RKO (cell line): ENCODE data around the gene DPEP1.

Experiments
- DNase-seq: peaks from one replicate; pipeline ENCODE4 v3.0.0-alpha.2; 2016; ENCODE audit warnings: low spot score

The DPEP1 gene

GRCh38 chr16:89599451-89599858 is 14.0 kb upstream of the DPEP1 start:
- peak; percentile 57 for DNase-seq

GRCh38 chr16:89599902-89600301 is 13.5 kb upstream of the DPEP1 start:
- DNase-seq: no peak

DNA sequence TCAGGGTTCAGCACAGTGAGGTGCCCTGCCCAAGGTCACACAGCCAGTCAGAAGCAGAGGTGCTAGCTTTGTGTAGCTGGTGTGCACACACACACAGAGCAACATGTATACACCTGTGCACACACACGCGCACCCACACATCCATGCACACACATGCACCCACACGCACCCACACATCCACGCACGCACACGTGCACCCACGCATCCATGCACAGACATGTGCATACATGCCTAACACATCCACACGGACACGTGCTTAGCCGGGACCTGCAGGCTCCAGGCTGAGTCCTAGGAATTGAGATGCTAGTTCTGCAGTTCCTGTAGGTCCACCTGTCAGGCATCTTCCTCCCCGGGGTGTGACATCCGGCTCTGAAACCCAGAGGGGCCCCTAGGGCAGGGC is 13.0 kb upstream of the DPEP1 start:
- DNase-seq: no peak

DNA sequence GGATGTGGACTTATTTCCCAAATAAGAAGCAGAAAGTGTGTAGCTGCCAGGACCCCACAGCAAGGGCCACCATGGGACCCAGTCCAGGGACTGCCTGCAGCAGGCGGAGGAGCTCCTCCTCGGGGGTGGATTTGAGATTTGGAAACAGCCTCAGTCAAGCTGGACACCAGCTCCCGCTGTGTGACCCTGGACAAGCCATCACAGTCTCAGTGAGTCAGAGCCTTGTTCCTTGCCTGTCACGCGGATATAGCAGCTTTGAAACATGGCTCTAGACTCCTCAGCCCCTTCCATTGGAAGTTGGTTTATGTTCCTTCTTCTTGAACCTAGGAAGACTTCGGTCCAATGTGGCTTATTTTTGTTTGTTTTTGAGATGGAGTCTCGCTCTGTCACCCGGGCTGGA is 12.5 kb upstream of the DPEP1 start:
- no peak for DNase-seq

- DNase-seq: no peak
These were observed 11.6 kb upstream of the DPEP1 start for GRCh38 chr16:89601906-89602272.

DNA sequence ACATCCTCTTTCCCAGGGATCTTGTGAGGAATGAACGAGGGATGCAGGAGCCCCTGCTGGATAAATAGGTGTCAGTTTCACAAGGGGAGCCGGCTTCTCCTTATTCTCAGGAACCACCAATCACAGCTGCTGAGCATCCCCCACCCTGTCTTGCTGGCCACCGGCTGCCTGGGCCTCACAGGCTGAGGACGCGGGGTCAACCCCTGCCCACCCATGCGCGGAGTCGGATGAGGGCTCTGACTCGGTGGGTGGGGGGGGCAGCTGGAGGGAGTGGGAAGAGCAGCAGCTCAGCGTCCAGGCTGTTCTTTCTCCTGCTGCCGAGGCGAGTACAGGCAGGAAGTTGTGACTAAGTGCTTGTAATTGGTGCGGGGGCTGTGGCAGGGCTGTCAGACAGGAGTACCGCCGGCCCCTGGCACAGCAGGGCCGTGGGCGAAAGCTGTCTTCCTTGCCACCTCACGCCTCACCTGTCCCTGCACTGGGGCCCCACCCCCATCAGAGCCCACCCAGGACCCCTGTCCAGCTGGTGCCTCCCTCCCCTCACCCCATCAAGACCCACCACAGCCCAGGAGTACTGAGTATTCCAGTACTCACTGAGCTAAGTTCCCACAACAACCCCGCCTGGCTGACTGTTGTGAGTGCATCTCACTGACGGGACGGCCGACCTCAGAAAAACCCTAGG is 11.0 kb upstream of the DPEP1 start:
- DNase-seq: peak; percentile 93

- no peak for DNase-seq
These were observed 10.4 kb upstream of the DPEP1 start for GRCh38 chr16:89602952-89603590.

GRCh38 chr16:89604764-89605163 is 8.7 kb upstream of the DPEP1 start:
- no peak for DNase-seq

DNA sequence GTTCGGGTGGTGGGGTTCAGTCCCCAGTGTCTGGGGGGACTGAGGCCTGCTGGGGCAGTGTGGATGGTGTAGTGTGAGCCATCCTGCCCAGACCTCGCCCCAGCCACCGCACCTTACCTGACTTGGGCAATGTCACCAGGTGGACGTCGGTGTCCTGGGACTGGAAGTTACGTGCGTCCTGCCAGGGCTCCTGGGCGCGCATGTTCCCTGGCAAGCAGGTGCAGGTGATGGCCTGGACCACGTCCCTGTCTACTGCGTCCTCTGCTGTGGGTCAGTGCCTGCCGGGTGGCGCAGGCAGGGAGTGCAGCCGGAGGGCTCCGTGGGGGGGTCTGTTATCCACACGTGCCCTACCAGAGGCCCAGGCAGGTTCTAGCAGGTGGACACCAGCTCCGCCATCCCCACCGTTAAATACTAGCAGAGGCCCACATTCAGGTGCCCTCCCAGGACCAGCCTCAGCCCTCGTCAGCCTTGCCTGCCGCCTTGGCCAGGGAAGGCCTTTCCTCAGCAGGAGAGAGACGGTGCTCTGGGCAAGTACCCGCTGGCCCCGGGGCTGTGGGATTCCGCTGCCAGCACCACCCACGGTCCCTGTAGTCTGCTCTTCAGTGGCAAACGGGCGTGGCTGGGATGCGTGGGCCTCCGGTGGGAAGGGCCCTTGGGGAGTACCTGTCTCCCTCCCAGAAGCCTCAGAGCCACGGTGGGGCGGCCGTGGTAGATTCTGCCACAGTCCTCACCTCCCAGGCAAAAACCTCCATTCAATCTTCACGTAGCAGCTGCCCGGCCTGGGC is 8.1 kb upstream of the DPEP1 start:
- no peak for DNase-seq

DNA sequence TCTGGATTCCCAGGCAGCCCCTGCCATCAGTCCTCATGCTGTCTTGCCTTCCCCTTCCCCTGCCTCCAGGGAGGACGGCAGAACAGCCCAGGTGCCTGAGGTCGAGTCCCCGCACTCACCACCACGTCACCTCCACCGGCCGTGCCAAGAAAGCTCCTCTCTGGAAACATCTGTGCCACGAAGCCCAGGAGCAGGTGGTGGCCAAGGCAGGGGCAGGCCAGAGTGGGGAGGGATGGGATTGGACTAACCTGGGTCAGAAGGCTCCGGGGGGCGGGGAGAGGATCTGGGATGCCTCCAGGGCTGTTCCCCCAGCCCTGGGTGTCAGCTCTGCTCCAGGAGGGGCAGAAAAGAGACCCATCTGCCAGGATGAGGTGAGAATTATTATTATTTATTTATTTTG is 7.4 kb upstream of the DPEP1 start:
- DNase-seq: no peak

DNA sequence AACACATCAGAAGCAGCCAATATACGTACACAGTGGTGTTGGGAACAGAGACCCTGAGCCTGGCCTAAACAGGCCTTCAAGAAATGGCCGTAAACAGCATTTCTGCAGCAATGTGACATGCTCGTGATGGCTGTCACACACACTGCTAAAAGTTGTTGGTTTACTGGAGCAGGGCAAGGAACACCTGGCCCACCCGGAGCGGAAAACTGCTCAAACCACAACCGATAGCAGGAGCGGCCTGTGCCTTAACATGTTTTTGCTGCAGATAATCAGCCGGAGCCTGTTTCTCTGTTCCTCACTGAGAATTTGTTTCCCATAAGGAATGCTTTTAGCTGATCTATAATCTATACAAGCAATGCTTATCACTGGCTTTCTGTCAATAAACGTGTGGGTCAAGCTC is 6.0 kb upstream of the DPEP1 start:
- DNase-seq: no peak

DNA sequence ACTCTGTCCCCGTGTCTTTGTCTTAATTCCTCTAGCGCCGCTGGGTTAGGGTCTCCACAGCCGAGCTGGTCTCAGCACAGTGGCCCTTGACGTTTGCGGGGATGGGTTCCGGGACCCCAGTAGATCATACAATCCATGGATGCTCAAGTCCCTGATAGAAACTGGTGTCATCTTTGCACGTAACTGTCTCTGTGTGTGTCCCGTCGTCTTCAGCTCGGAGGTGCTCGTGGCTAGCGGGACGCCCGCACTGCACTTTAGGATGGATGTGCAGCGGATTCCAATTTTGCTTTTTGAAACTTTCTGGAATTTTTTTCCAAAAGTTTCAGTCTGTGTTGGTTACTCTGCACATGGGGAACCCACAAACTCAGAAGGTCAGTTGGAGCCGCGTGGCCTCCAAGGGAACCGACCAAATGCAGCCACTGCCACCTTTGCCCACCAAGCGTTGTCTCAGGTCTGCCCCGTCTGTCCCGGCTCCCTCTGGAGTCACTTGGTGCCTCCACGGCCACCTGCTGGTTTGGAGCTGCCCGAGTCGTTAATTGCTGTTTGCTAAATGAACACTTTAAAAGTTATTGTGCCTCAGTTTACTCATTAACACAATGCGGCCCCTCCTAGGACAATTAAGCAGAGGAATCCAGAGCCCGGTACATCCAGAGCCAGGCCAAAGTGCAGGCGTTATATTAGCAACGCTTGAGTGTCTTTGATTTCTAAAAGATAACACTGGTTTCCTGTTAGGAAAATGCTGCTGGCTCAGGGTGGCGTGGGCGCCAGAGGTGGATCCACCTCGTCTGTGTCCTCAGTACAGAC is 5.3 kb upstream of the DPEP1 start:
- no peak for DNase-seq

DNA sequence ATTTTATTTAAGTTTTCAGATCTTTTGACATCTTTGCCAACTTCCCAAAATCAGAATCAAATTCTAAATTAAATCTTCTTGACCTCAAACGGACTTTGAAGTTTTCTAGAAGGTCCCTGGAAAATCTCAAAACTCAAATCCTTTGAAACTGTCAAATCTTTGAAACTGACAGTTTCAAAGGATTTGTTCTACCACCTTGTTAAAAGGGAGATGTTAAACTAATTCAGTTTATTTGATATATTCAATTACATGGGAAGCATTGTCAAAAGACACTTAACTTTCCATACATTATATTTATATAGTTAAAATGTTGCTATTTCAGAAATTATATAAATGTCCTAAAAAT is 3.4 kb upstream of the DPEP1 start:
- DNase-seq: no peak

- DNase-seq: no peak
These were observed 851 bp upstream of the DPEP1 start for GRCh38 chr16:89612415-89613166.

DNA sequence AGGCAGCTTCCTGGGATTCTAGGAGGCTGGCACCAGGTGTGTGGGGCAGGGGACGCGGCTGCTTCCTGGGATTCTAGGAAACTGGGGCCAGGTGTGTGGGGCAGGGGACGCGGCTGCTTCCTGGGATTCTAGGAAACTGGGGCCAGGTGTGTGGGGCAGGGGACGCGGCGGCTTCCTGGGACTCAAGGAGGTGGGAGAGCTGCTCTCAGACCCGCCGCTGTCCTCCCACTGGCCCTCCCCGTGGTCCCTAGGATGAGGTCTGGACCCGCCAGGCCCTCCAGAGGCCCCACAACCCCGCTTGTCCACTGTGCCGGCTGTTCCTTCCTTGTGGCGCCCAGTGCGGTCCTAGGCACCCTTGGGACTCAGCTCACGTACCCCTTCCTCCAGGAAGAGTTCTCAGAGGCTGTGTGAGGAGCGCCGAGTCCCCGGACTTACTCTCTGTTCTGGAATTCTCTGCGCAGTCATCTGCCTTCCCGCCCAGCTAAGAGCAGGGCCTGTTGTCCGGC is 565 bp downstream of the DPEP1 start:
- DNase-seq: no peak

DNA sequence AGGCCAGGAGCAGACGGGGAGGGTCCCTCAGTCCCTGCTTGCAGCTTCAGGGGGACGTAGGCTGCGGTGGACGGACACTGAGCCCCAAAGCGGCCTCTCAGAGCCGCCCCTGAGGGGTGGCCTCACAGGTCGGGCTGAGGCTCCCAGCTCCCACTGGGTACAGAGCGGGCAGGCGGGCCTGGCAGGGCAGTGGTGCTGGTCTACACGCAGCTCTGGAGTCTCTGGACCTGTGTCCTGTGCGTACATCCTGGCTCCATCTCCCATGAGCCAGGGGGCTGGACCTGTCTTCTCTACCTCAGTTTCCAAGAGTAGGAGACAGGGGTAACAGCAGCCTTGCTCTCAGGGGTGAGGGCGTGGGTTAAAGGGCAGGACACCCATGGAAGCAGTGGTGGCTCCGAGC is 1.7 kb downstream of the DPEP1 start:
- DNase-seq: no peak

DNA sequence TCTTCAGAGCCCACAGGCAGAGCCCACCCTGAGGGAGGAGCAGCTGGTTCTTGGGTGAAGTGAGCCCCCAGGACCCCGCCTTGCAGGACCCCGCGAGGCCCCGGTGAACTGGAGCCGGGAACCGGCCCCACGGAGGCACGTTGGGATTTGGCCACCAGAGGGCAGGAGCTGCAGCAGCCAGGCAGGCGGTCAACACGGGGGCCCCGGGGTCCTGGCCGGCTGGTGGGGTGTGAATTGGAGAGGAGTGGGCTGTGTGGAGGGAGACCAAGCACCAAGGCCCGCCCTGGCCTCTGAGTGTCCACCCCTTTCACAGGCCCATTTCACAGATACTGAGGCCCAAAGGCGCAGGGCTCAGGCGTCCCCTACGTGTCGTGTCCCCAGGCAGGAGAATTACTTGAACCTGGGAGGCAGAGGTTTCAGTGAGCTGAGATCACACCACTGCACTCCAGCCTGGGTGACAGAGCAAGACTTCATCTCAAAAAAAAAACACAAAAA is 2.2 kb downstream of the DPEP1 start:
- DNase-seq: no peak

DNA sequence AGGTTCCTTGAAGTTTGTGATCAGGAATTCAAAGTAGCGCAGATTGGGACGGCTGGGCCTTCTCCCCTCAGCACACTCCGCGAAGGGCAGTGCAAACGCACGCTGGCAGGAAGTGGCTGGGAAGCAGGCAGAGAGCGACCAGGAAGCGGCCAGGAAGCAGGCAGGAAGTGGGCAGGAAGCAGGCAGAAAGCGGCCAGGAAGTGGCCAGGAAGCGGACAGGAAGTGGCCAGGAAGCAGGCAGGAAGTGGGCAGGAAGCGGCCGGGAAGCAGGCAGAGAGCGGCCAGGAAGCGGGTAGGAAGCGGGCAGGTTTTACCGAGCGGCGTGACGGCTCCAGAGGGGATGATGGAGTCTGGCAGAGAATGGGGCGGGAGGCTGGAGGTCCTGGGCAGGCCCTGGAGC is 3.2 kb downstream of the DPEP1 start:
- no peak for DNase-seq

GRCh38 chr16:89617036-89617435 is 3.6 kb downstream of the DPEP1 start:
- no peak for DNase-seq

DNA sequence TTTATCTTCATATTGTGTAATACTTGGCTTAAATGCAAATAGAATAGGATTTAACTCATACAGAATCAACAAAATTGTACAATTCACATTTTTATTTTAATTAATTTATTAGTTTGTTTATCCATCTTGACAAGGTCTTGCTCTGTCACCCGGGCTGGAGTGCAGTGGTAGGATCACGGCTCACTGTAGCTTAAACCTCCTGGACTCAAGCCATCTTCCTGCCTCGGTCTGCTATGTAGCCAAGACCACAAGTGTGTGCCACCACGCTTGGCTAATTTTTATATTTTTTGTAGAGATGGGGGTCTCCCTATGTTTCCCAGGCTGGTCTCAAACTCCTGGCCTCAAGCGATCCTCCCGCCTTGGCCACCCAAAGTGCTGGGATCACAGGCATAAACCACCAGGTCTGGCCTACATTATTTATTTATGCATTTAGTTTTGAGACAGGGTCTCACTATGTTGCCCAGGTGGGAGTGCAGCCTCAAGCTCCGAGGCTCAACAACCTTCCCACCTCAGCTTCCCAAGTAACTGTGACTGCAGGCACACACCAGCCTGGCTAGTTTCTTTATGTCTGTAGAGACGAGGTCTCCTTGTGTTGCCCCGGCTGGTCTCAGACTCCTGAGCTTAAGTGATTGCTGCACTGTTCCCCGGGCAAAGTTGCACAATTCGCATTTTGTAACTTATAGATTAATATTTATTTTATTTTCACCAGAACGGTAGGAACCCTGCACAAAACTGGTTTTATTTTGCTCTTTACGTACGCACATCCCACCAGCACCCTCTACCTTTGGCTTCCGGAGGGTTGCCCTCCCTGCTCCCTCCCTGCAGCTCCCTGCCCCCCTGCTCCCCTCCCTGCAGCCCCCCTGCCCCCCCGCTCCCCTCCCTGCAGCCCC is 4.9 kb downstream of the DPEP1 start:
- DNase-seq: no peak

DNA sequence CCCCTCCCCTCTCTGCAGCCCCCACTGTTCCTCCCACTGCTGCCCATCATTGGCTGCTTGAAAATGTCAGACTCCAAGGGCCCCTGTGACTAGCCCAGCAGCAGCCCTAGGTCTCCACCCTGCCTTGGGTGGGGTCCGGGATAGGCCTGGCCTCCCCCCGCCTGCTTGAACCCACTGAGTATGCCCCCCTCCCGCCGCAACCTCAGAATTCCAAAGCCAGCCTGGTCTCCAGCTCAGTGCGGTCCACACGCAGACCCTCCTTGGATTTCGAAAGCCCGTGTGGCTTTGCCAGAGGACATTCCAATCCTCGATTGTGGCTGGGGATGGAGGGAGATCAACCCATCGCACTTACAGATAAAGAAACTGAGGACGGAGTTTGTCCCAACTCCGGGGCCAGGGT is 6.4 kb downstream of the DPEP1 start:
- no peak for DNase-seq
